Measurements from ENCODE around the gene GALNS.

- TF ChIP-seq GRHL2 (CRISPR knock-in tag; IDR thresholded peaks at IDR 0.05; ENCODE audit: insufficient replicate concordance, severe bottlenecking) (no peak), ZNF121 (CRISPR knock-in tag; IDR thresholded peaks at IDR 0.05) (no peak), CTCF (IDR thresholded peaks at IDR 0.05) (no peak), MXD4 (CRISPR knock-in tag; IDR thresholded peaks at IDR 0.05; ENCODE audit: borderline replicate concordance) (no peak)
Measured at GRCh38 chr16:88816736-88817535, 39.8 kb downstream of the GALNS start.
